Activated B cell treated with CpG ODN at 0.5 μM for 24 hours (primary cell): ENCODE measurements around the gene SLC17A8. TPM values are rescaled to one million over a fixed set of nuclear protein-coding genes. Genes with fewer than 3 reads are reported as not detected.

Experiments
- ATAC-seq: fragments of 200-7000 bp; cut with Tn5 transposase; one replicate; pipeline ENCODE4 v1.10.0; 2021; ENCODE audit warnings: low read depth, mild to moderate bottlenecking, moderate library complexity
- CTCF ChIA-PET: fragments of 350-600 bp; sonication (Branson Sonifier 250); formaldehyde crosslinking; loops from one replicate; lab custom pipeline; 2021; ENCODE audit warnings: antibody characterized with exemption; lab: Charles Lee
- POLR2A ChIA-PET: fragments of 350-600 bp; sonication (Branson Sonifier 250); formaldehyde crosslinking; loops from one replicate; lab custom pipeline; 2021; ENCODE audit warnings: antibody characterized with exemption; lab: Charles Lee
- DNase-seq: peaks from one replicate; pipeline ENCODE4 v3.0.0; 2022
- H3K27ac Mint-ChIP-seq: one replicate; pipeline ENCODE4 v1.8.0; 2020; ENCODE audit warnings: mixed read lengths
- H3K27me3 Mint-ChIP-seq: one replicate; pipeline ENCODE4 v1.8.0; 2021; ENCODE audit warnings: mixed read lengths
- H3K36me3 Mint-ChIP-seq: one replicate; pipeline ENCODE4 v1.8.0; 2021; ENCODE audit warnings: low read depth, mixed read lengths
- H3K4me1 Mint-ChIP-seq: one replicate; pipeline ENCODE4 v1.8.0; 2021; ENCODE audit warnings: mixed read lengths
- H3K4me3 Mint-ChIP-seq: one replicate; pipeline ENCODE4 v1.8.0; 2020; ENCODE audit warnings: mild to moderate bottlenecking, mixed read lengths
- H3K9me3 Mint-ChIP-seq: one replicate; pipeline ENCODE4 v1.8.0; 2020; ENCODE audit warnings: mixed read lengths
- intact Hi-C: fragments of 100-400 bp; cut with micrococcal nuclease; formaldehyde crosslinking; loops from one replicate; pipeline ENCODE4 v1.15.1; 2024
- total RNA-seq: library from RNA; stranded (reverse); gene quantifications from 2 replicates; pipeline ENCODE4 v1.2.3, GENCODE V29; 2022
- TF ChIP-seq, protein P1 (sequence below): fragments of 200-600 bp; IDR thresholded peaks from one replicate; pipeline ENCODE4 v1.8.0; 2022; ENCODE audit warnings: antibody characterized with exemption, mild to moderate bottlenecking

The SLC17A8 gene
- total RNA-seq, 1 donor from 2014 or later = not detected

- TF ChIP-seq, protein P1, sequence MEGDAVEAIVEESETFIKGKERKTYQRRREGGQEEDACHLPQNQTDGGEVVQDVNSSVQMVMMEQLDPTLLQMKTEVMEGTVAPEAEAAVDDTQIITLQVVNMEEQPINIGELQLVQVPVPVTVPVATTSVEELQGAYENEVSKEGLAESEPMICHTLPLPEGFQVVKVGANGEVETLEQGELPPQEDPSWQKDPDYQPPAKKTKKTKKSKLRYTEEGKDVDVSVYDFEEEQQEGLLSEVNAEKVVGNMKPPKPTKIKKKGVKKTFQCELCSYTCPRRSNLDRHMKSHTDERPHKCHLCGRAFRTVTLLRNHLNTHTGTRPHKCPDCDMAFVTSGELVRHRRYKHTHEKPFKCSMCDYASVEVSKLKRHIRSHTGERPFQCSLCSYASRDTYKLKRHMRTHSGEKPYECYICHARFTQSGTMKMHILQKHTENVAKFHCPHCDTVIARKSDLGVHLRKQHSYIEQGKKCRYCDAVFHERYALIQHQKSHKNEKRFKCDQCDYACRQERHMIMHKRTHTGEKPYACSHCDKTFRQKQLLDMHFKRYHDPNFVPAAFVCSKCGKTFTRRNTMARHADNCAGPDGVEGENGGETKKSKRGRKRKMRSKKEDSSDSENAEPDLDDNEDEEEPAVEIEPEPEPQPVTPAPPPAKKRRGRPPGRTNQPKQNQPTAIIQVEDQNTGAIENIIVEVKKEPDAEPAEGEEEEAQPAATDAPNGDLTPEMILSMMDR = no peak
- intact Hi-C loops = no loop called here
- Mint-ChIP-seq H3K4me1 (no peaks in the 10 kb centered on the region), H3K4me3 (no peak overlapping the region), H3K9me3 (no peaks in the 10 kb centered on the region), H3K36me3 (no peaks in the 10 kb centered on the region), H3K27me3 (peaks cover 12% of the 10 kb centered on the region), H3K27ac (no peak overlapping the region)
- ChIA-PET CTCF (no interaction called here), POLR2A (no interaction called here)
- ATAC-seq (no peak), DNase-seq (no peak)
Observed at GRCh38 chr12:100376161-100376560, 19.3 kb downstream of the SLC17A8 start.

DNA sequence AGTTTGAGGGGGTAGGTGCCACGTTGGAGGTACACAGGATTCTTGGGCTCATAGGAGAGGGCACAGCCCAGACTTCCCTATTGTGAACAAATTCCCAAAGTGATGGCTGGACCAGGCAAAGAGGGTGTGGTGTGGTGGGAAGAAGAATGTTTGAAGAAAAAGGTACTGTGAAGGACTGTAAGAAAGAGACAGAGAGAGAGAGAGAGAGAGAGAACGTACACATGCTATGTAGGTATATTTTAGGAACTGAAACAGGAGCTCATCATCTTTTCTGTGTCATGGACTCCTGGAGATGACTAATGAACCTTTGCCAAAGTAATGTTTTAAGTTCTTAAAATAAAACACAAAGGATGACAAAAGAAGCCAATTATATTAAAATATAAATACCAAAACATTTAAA lies 24.5 kb downstream of the SLC17A8 start:
- Mint-ChIP-seq H3K9me3 (no peaks in the 10 kb centered on the region), H3K27me3 (no peaks in the 10 kb centered on the region), H3K36me3 (no peaks in the 10 kb centered on the region), H3K4me3 (no peak overlapping the region), H3K27ac (no peak overlapping the region), H3K4me1 (no peaks in the 10 kb centered on the region)
- intact Hi-C loops = no loop called here
- no peak for DNase-seq
- TF ChIP-seq, protein P1 = no peak
- POLR2A ChIA-PET = interaction anchor here (0.6 kb wide), 1 partner anchor 344 kb away, joined by 3 read pairs; no protein-coding TSS in a partner anchor
- CTCF ChIA-PET = no interaction called here
- ATAC-seq = no peak

DNA sequence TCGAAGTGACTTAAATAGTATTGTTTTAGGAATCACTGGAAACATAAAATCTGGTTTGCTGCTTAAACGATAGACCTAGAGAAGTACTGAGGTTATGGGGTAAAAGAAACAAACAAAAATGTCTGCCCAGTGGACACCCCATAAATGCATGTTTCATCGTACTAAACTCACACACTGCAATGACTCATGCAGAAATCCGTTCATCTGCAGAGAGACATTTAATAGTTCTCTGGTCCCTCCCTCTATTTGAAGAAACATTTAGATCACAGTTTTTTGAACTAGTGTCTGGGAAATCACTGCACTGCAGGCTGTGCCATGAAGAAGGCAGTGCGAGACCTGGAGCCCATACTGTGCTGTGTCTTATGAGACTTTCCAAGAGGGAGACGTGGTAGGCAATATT lies 25.5 kb downstream of the SLC17A8 start:
- no peaks in the 10 kb centered on the region for H3K36me3 Mint-ChIP-seq
- ATAC-seq = no peak
- DNase-seq = no peak
- ChIA-PET CTCF (no interaction called here), POLR2A (no interaction called here)
- TF ChIP-seq, protein P1 = no peak
- H3K9me3 Mint-ChIP-seq = no peaks in the 10 kb centered on the region
- H3K27me3 Mint-ChIP-seq = no peaks in the 10 kb centered on the region
- no peak overlapping the region for H3K4me3 Mint-ChIP-seq
- H3K4me1 Mint-ChIP-seq = no peaks in the 10 kb centered on the region
- intact Hi-C loops = no loop called here
- no peak overlapping the region for H3K27ac Mint-ChIP-seq

GRCh38 chr12:100383586-100384558 lies 27.0 kb downstream of the SLC17A8 start:
- ATAC-seq = no peak
- Mint-ChIP-seq H3K27ac (no peak overlapping the region), H3K27me3 (peaks cover 3% of the 10 kb centered on the region), H3K36me3 (no peaks in the 10 kb centered on the region), H3K4me3 (no peak overlapping the region), H3K4me1 (no peaks in the 10 kb centered on the region), H3K9me3 (no peaks in the 10 kb centered on the region)
- ChIA-PET POLR2A (no interaction called here), CTCF (no interaction called here)
- no peak for DNase-seq
- intact Hi-C loops = no loop called here
- TF ChIP-seq, protein P1 = no peak

DNA sequence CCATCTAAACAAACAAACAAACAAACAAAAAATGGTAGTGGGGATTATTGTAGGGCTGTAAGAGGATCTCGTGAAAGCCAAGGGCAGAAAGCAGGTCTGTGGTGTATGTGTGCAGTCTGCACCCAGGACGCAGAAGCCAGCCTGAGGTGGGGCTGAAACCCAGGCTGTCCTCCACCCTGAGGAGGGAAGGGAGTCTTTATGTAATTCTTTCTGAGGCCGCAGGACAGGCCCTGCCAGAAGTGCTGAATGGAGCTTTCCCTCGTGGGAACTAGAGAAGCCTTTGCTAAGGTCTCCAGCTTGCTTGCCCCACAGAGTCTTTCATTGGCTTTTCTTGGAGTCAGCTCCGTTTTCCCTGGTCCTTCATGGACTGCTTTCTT lies 27.7 kb downstream of the SLC17A8 start:
- ATAC-seq (no peak), DNase-seq (no peak)
- Mint-ChIP-seq H3K36me3 (no peaks in the 10 kb centered on the region), H3K27ac (no peak overlapping the region), H3K4me1 (no peaks in the 10 kb centered on the region), H3K4me3 (no peak overlapping the region), H3K27me3 (peaks cover 4% of the 10 kb centered on the region), H3K9me3 (no peaks in the 10 kb centered on the region)
- intact Hi-C loops = no loop called here
- TF ChIP-seq, protein P1 = no peak
- ChIA-PET CTCF (no interaction called here), POLR2A (no interaction called here)
